Aorta (tissue), 5 donors: ENCODE measurements around the gene LONP2. TPM values are rescaled to one million over a fixed set of nuclear protein-coding genes. Genes with fewer than 3 reads are reported as not detected.

Experiments used
- ATAC-seq: fragments of 200-7000 bp; cut with Tn5 transposase; one replicate; pipeline ENCODE4 v1.9.1; 2022; ENCODE audit warnings: moderate library complexity; ENCODE audit not compliant: low FRiP score
- DNase-seq, 2 donors: peaks; one replicate each; pipeline ENCODE4 v3.0.0-alpha.2; 2020
- H3K27ac ChIP-seq, 2 donors: one replicate each; pipeline ENCODE4 v1.5.1; 2013; ENCODE audit warnings: low read length in 2 of 2, mild to moderate bottlenecking in 2 of 2, moderate library complexity in 2 of 2, control low read depth in 1 of 2, inconsistent platforms in 1 of 2, low read depth in 1 of 2
- H3K27me3 ChIP-seq, 2 donors: one replicate each; pipeline ENCODE4 v1.6.1; 2013; ENCODE audit warnings: control low read depth in 1 of 2, low read length in 1 of 2, mild to moderate bottlenecking in 1 of 2, moderate library complexity in 1 of 2; ENCODE audit not compliant: insufficient read depth in 2 of 2, control insufficient read depth in 1 of 2
- H3K36me3 ChIP-seq, 2 donors: one replicate each; pipeline ENCODE4 v1.6.1; 2013; ENCODE audit warnings: control low read depth in 1 of 2, low read length in 1 of 2, mild to moderate bottlenecking in 1 of 2; ENCODE audit not compliant: insufficient read depth in 2 of 2, control insufficient read depth in 1 of 2
- H3K4me1 ChIP-seq, 2 donors: one replicate each; pipeline ENCODE4 v1.6.1; 2013; ENCODE audit warnings: low read length in 2 of 2, control low read depth in 1 of 2, mild to moderate bottlenecking in 1 of 2, moderate library complexity in 1 of 2; ENCODE audit not compliant: insufficient read depth in 2 of 2, control insufficient read depth in 1 of 2
- H3K4me3 ChIP-seq, 2 donors: one replicate each; pipeline ENCODE4 v1.5.1; 2013; ENCODE audit warnings: low read length in 2 of 2, control low read depth in 1 of 2, mild to moderate bottlenecking in 1 of 2
- H3K9me3 ChIP-seq: one replicate; pipeline ENCODE4 v1.6.1; 2013; ENCODE audit warnings: mild to moderate bottlenecking, low read length; ENCODE audit not compliant: control insufficient read depth
- WGBS, 2 donors: extraction: QIAGEN DNeasy Blood & Tissue Kit; methylation state at CpG; one replicate each; pipeline ENCODE4 v1.1.7; 2013; 5-methylcytosine and 5-hydroxymethylcytosine counted together
- intact Hi-C, 2 donors: fragments of 100-400 bp; cut with DNase I; formaldehyde crosslinking; loops; one replicate each; pipeline versions ENCODE4 v1.14.2 to v1.15.0; 2022
- polyA plus RNA-seq, 2 donors: library from polyadenylated mRNA; stranded (reverse); fragments of 200-250 nt; gene quantifications; one replicate each; pipeline ENCODE4 v1.2.3, GENCODE V29; 2013
- total RNA-seq, 2 donors: library from RNA; stranded (reverse); fragmentation: NEBNext Ultra II Directional; extraction: Animal tissue kit (Norgen Biotek cat#: 25700); gene quantifications; one replicate each; pipeline ENCODE4 v1.2.1, GENCODE V29; 2021
- donor health status: healthy with polysubstance abuse.
- donor health status: Bipolar disorder and iron deficiency.
- donor health status: DM: no; HTN: no; CAD: no.
- donor health status: DM: no; HTN: no; CAD: no.
- donor health status: DM: yes; HTN: yes; CAD: no.

The LONP2 gene
- total and polyA plus RNA-seq, 4 donors: 9.5 to 71.8 (median 45.4) TPM

GRCh38 chr16:48274476-48274875, 30.4 kb downstream of the LONP2 start:
- DNase-seq (no peak), ATAC-seq (no peak)
- Histone ChIP-seq H3K4me1 (peaks cover 0 to 5% of the 10 kb centered on the region in 2 donors), H3K27me3 (no peaks in the 10 kb centered on the region), H3K27ac (no peak overlapping the region), H3K9me3 (no peaks in the 10 kb centered on the region), H3K36me3 (no peaks in the 10 kb centered on the region), H3K4me3 (no peak overlapping the region)
- intact Hi-C loops: loop anchor here in 1 of 2 donors (10.0 kb wide), 2 partner anchors 90 to 270 kb away; no protein-coding TSS in a partner anchor
- WGBS, 2 donors: 92 to 99% methylated on average over 1 of the region's 1 CpG

GRCh38 chr16:48276102-48276501, 32.0 kb downstream of the LONP2 start:
- Histone ChIP-seq H3K27me3 (no peaks in the 10 kb centered on the region), H3K9me3 (no peaks in the 10 kb centered on the region), H3K36me3 (no peaks in the 10 kb centered on the region), H3K4me1 (peaks cover 0 to 5% of the 10 kb centered on the region in 2 donors), H3K27ac (no peak overlapping the region), H3K4me3 (no peak overlapping the region)
- intact Hi-C loops: loop anchor here in 1 of 2 donors (10.0 kb wide), 2 partner anchors 89 to 269 kb away; no protein-coding TSS in a partner anchor
- ATAC-seq: no peak
- no peak for DNase-seq
- WGBS, 2 donors: 25 to 34% methylated on average over 4 of the region's 4 CpGs

GRCh38 chr16:48277158-48277557, 33.1 kb downstream of the LONP2 start:
- DNase-seq (no peak), ATAC-seq (no peak)
- no peaks in the 10 kb centered on the region for H3K9me3 ChIP-seq
- intact Hi-C loops: loop anchor here in 1 of 2 donors (10.0 kb wide), 2 partner anchors 88 to 268 kb away; no protein-coding TSS in a partner anchor
- H3K27ac ChIP-seq: no peak overlapping the region
- WGBS, 2 donors: 90 to 92% methylated on average over 5 of the region's 5 CpGs
- H3K27me3 ChIP-seq: no peaks in the 10 kb centered on the region
- no peak overlapping the region for H3K4me3 ChIP-seq
- peaks cover 0 to 5% of the 10 kb centered on the region in 2 donors for H3K4me1 ChIP-seq
- H3K36me3 ChIP-seq: no peaks in the 10 kb centered on the region

- H3K4me1 ChIP-seq: peaks cover 0 to 7% of the 10 kb centered on the region in 2 donors
- no peaks in the 10 kb centered on the region for H3K9me3 ChIP-seq
- no peaks in the 10 kb centered on the region for H3K27me3 ChIP-seq
- 78 to 82% methylated on average over 2 of the region's 2 CpGs for WGBS, 2 donors
- DNase-seq: no peak
- intact Hi-C loops: loop anchor here in 1 of 2 donors (10.0 kb wide), 2 partner anchors 86 to 266 kb away; no protein-coding TSS in a partner anchor
- H3K27ac ChIP-seq: no peak overlapping the region
- no peak for ATAC-seq
- H3K36me3 ChIP-seq: no peaks in the 10 kb centered on the region
- H3K4me3 ChIP-seq: no peak overlapping the region
Measured at GRCh38 chr16:48279199-48279598, 35.1 kb downstream of the LONP2 start.

- intact Hi-C loops: no loop called here
- H3K36me3 ChIP-seq: no peaks in the 10 kb centered on the region
- no peak overlapping the region for H3K4me3 ChIP-seq
- no peaks in the 10 kb centered on the region for H3K27me3 ChIP-seq
- no peak overlapping the region for H3K27ac ChIP-seq
- no peaks in the 10 kb centered on the region for H3K9me3 ChIP-seq
- WGBS, 2 donors: 91 to 93% methylated on average over 2 of the region's 2 CpGs
- ATAC-seq: no peak
- peaks cover 0 to 6% of the 10 kb centered on the region in 2 donors for H3K4me1 ChIP-seq
- no peak for DNase-seq
Measured at GRCh38 chr16:48280546-48280945, 36.4 kb downstream of the LONP2 start.

- intact Hi-C loops: no loop called here
- peaks cover 3 to 6% of the 10 kb centered on the region in 2 donors for H3K36me3 ChIP-seq
- H3K4me1 ChIP-seq: peaks cover 0 to 1% of the 10 kb centered on the region in 2 donors
- no peaks in the 10 kb centered on the region for H3K27me3 ChIP-seq
- 1 to 4% methylated on average over 2 of the region's 2 CpGs for WGBS, 2 donors
- no peak for DNase-seq
- no peak overlapping the region for H3K27ac ChIP-seq
- H3K9me3 ChIP-seq: peaks cover 2% of the 10 kb centered on the region
- no peak for ATAC-seq
- no peak overlapping the region for H3K4me3 ChIP-seq
Measured at GRCh38 chr16:48282636-48283263, 38.6 kb downstream of the LONP2 start.

- DNase-seq: no peak
- H3K4me1 ChIP-seq: peaks cover 0 to 1% of the 10 kb centered on the region in 2 donors
- ATAC-seq: no peak
- H3K36me3 ChIP-seq: peaks cover 3 to 6% of the 10 kb centered on the region in 2 donors
- H3K9me3 ChIP-seq: peaks cover 2% of the 10 kb centered on the region
- no peaks in the 10 kb centered on the region for H3K27me3 ChIP-seq
- no peak overlapping the region for H3K27ac ChIP-seq
- 97 to 99% methylated on average over 4 of the region's 4 CpGs for WGBS, 2 donors
- intact Hi-C loops: no loop called here
- H3K4me3 ChIP-seq: no peak overlapping the region
Measured at GRCh38 chr16:48284772-48285409, 40.8 kb downstream of the LONP2 start.

GRCh38 chr16:48287239-48287638, 43.1 kb downstream of the LONP2 start:
- no peak for ATAC-seq
- H3K36me3 ChIP-seq: peaks cover 3 to 9% of the 10 kb centered on the region in 2 donors
- no peak overlapping the region for H3K4me3 ChIP-seq

GRCh38 chr16:48291303-48291702, 47.2 kb downstream of the LONP2 start:
- H3K27ac ChIP-seq: no peak overlapping the region
- no peak overlapping the region for H3K4me3 ChIP-seq
- no peaks in the 10 kb centered on the region for H3K27me3 ChIP-seq
- H3K9me3 ChIP-seq: peaks cover 2% of the 10 kb centered on the region
- intact Hi-C loops: no loop called here
- ATAC-seq: no peak
- WGBS, 2 donors: 92 to 93% methylated on average over 3 of the region's 3 CpGs
- no peak for DNase-seq
- H3K4me1 ChIP-seq: no peaks in the 10 kb centered on the region
- H3K36me3 ChIP-seq: peaks cover 3 to 9% of the 10 kb centered on the region in 2 donors

More at GRCh38 chr16:48287239-48287638, 43.1 kb downstream of the LONP2 start:
- H3K4me1 ChIP-seq: peaks cover 0 to 1% of the 10 kb centered on the region in 2 donors
- intact Hi-C loops: no loop called here
- peaks cover 2% of the 10 kb centered on the region for H3K9me3 ChIP-seq
- H3K27me3 ChIP-seq: no peaks in the 10 kb centered on the region
- no peak for DNase-seq
- H3K27ac ChIP-seq: no peak overlapping the region
